ENCODE results near the gene SPATA21. TPM values are rescaled to one million over a fixed set of nuclear protein-coding genes. Genes with fewer than 3 reads are reported as not detected.

Gene SPATA21
- total RNA-seq, 1 donor from 2014 or later, result not detected

GRCh38 chr1:16392740-16393569 is 44.3 kb downstream of the SPATA21 start:
- Mint-ChIP-seq H3K27me3 (ENCODE audit: low read depth) (no peaks in the 10 kb centered on the region), H3K4me1 (peaks cover 33% of the 10 kb centered on the region), H3K36me3 (ENCODE audit: low read depth) (no peaks in the 10 kb centered on the region), H3K4me3 (no peak overlapping the region), H3K9me3 (no peaks in the 10 kb centered on the region), H3K27ac (ENCODE audit: unreplicated experiment) (no peak overlapping the region)
- no peak for DNase-seq (ENCODE audit: low read depth, low spot score)
- no peak for TF ChIP-seq CTCF (conservative IDR thresholded peaks at IDR 0.05)

- no peak overlapping the region for H3K4me3 Mint-ChIP-seq
- no peaks in the 10 kb centered on the region for H3K36me3 Mint-ChIP-seq (ENCODE audit: low read depth)
- no peak for TF ChIP-seq CTCF (conservative IDR thresholded peaks at IDR 0.05)
- H3K27ac Mint-ChIP-seq (ENCODE audit: unreplicated experiment), result no peak overlapping the region
- H3K27me3 Mint-ChIP-seq (ENCODE audit: low read depth), result no peaks in the 10 kb centered on the region
- H3K4me1 Mint-ChIP-seq, result peaks cover 37% of the 10 kb centered on the region
- no peak for DNase-seq (ENCODE audit: low read depth, low spot score)
- no peaks in the 10 kb centered on the region for H3K9me3 Mint-ChIP-seq
These were observed 45.8 kb downstream of the SPATA21 start for GRCh38 chr1:16391411-16391810.

- Mint-ChIP-seq H3K27ac (ENCODE audit: unreplicated experiment) (no peak overlapping the region), H3K9me3 (no peaks in the 10 kb centered on the region)
These were observed 49.7 kb downstream of the SPATA21 start for GRCh38 chr1:16387201-16388188.

GRCh38 chr1:16386454-16387113 is 50.6 kb downstream of the SPATA21 start:
- H3K27me3 Mint-ChIP-seq (ENCODE audit: low read depth), result no peaks in the 10 kb centered on the region
- TF ChIP-seq CTCF (conservative IDR thresholded peaks at IDR 0.05), result no peak
- peaks cover 33% of the 10 kb centered on the region for H3K4me1 Mint-ChIP-seq
- no peak for DNase-seq (ENCODE audit: low read depth, low spot score)
- H3K27ac Mint-ChIP-seq (ENCODE audit: unreplicated experiment), result no peak overlapping the region
- H3K4me3 Mint-ChIP-seq, result no peak overlapping the region
- H3K9me3 Mint-ChIP-seq, result no peaks in the 10 kb centered on the region
- peaks cover 3% of the 10 kb centered on the region for H3K36me3 Mint-ChIP-seq (ENCODE audit: low read depth)

More at GRCh38 chr1:16387201-16388188, 49.7 kb downstream of the SPATA21 start:
- no peak for DNase-seq (ENCODE audit: low read depth, low spot score)
- H3K4me1 Mint-ChIP-seq, result peaks cover 42% of the 10 kb centered on the region
- H3K4me3 Mint-ChIP-seq, result no peak overlapping the region
- no peaks in the 10 kb centered on the region for H3K27me3 Mint-ChIP-seq (ENCODE audit: low read depth)
- H3K36me3 Mint-ChIP-seq (ENCODE audit: low read depth), result peaks cover 3% of the 10 kb centered on the region
- TF ChIP-seq CTCF (conservative IDR thresholded peaks at IDR 0.05), result no peak
